ENCODE measurements around the gene TUBB4A. TPM values are rescaled to one million over a fixed set of nuclear protein-coding genes. Genes with fewer than 3 reads are reported as not detected.
"Not testable (repeated sequence)": the region's sequence is repeated elsewhere in the genome, so short reads cannot be mapped to it uniquely, and the experiment has no call there.

The TUBB4A gene
- total RNA-seq, 1 experiment from 2014 or later: 18.5 TPM

DNA sequence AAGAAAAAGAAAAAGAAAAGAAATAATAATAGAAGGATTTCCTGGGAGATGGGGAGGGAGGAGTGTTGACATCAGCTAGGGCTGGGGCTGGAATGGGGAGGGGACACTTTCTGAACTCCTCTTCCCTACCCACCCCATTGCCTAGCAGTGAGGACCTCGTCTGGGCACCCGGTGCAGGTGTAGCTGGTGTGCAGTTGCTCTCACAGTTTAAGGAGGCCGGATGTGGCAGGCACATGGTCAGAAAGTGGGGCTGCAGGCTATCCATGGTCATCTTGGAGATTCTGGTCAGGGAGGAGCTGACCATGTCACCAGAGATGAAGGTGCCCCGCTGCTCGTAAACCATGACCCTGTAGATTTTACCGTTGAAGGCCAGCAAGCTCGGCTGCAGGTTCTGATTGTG is 8.5 kb upstream of the TUBB4A start (continued):
- TF ChIP-seq RELA (CRISPR knock-in tag; IDR thresholded peaks at IDR 0.05; ENCODE audit: borderline replicate concordance): no peak
- TF ChIP-seq, protein P1, sequence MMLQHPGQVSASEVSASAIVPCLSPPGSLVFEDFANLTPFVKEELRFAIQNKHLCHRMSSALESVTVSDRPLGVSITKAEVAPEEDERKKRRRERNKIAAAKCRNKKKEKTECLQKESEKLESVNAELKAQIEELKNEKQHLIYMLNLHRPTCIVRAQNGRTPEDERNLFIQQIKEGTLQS (CRISPR knock-in tag; conservative IDR thresholded peaks at IDR 0.05): no peak
- TF ChIP-seq RORB (CRISPR knock-in tag; IDR thresholded peaks at IDR 0.05): no peak

DNA sequence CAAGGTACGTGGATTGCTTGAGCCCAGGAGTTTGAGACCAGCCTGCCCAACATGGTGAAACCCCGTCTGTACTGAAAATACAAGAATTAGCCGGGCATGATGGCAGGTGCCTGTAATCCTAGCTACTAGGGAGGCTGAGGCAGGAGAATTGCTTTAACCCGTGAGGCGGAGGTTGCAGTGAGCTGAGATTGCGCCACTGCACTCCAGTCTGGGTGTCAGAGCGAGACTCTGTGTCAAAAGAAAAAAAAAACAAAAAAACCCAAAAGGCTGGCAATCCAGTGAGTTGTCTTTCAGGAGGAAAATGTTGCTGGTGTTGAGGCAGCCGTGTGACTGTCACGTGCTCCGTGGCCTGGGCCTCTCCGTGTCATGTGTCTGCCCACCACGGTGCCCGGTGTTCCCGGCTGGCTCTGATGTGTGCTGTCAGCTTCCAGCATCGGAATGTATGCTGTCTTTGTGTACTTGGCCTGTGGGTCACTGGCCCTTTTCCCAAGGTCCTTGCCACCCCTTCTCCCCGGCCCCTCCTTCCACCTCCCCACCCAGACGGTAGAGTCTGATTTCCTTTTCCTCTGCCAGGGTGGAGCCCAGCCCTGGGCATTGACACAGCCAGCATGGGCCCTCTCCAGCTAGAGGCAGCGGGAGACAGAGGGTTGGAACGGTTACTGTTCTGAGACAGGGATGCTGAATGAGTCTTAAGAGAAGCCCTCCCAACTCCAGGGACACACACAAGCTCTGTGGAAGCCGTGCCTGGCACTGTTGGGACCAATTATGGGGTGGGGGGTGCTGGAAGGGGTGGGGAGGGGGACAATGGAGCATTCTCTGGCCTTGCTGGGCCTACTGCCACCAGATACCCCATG is 7.2 kb upstream of the TUBB4A start:
- H3K4me1 Mint-ChIP-seq: no peaks in the 10 kb centered on the region
- H3K4me3 Mint-ChIP-seq: no peak overlapping the region
- H3K27ac Mint-ChIP-seq: no peak overlapping the region
- H3K36me3 Mint-ChIP-seq: no peaks in the 10 kb centered on the region
- ATAC-seq (no peak), DNase-seq (ENCODE audit: low spot score) (no peak)
- TF ChIP-seq ETV6 (CRISPR knock-in tag; IDR thresholded peaks at IDR 0.05): no peak
- no peak for TF ChIP-seq ERG (CRISPR knock-in tag; IDR thresholded peaks at IDR 0.05)
- no peak for TF ChIP-seq FOXK1 (CRISPR knock-in tag; IDR thresholded peaks at IDR 0.05)
- TF ChIP-seq, protein P2, sequence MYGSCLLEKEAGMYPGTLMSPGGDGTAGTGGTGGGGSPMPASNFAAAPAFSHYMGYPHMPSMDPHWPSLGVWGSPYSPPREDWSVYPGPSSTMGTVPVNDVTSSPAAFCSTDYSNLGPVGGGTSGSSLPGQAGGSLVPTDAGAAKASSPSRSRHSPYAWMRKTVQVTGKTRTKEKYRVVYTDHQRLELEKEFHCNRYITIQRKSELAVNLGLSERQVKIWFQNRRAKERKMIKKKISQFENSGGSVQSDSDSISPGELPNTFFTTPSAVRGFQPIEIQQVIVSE (CRISPR knock-in tag; IDR thresholded peaks at IDR 0.05; ENCODE audit: borderline replicate concordance): no peak
- TF ChIP-seq GABPB1 (CRISPR knock-in tag; IDR thresholded peaks at IDR 0.05): peak; percentile 73
- no peaks in the 10 kb centered on the region for H3K9me3 Mint-ChIP-seq
- ChIA-PET POLR2A (no interaction called here), CTCF (no interaction called here)
- peaks cover 1% of the 10 kb centered on the region; the same call in 1 of the 2 replicates for H3K27me3 Mint-ChIP-seq (ENCODE audit: low read depth)

DNA sequence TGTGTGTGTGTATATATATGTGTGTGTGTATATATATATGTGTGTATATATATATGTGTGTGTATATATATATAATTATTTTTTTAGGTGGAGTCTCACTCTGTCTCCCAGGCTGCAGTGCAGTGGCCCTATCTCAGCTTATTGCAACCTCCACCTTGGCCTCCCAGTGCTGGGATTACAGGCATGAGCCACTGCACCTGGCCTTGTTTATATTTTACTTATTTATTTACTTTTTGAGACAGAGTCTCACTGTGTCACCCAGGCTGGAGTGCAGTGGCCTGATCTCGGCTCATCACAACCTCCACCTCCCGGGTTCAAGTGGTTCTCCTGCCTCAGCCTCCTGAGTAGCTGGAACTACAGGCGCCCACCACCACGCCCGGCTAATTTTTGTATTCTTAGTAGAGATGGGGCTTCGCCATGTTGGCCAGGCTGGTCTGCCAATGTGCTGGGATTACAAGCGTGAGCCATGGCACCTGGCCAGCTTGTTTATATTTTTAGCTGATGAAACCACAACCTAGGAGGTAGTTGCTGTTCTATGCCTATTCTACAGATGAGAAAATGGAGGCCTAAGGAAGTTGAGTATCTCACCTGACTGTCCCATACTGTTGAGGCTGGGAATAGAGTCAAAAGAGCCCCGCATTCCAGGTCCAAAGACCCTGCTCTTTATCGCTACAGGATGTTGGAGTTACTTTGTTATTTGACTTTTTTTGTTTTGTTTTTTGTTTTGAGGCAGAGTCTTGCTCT is 6.1 kb upstream of the TUBB4A start:
- H3K27me3 Mint-ChIP-seq (ENCODE audit: low read depth); H3K4me3 Mint-ChIP-seq; CTCF ChIA-PET; ATAC-seq; H3K9me3 Mint-ChIP-seq; H3K27ac Mint-ChIP-seq; DNase-seq (ENCODE audit: low spot score); POLR2A ChIA-PET; H3K4me1 Mint-ChIP-seq; H3K36me3 Mint-ChIP-seq: not testable (repeated sequence)

- no peak for DNase-seq (ENCODE audit: low spot score)
- CTCF ChIA-PET: interaction anchor here (0.7 to 1.8 kb wide), 5 partner anchors 13 to 360 kb away, joined by 3 to 7 read pairs (median 5); partner anchors contain the start of gene DENND1C
Observed at GRCh38 chr19:6503407-6504201, 1.5 kb upstream of the TUBB4A start.

More at GRCh38 chr19:6503407-6504201, 1.5 kb upstream of the TUBB4A start:
- no peak for ATAC-seq
- peak overlapping the region; percentile 32 for H3K4me3 Mint-ChIP-seq
- no peaks in the 10 kb centered on the region for H3K9me3 Mint-ChIP-seq
- H3K27me3 Mint-ChIP-seq (ENCODE audit: low read depth): peaks cover 31% of the 10 kb centered on the region
- H3K4me1 Mint-ChIP-seq: peaks cover 6% of the 10 kb centered on the region
- TF ChIP-seq RELA (CRISPR knock-in tag; IDR thresholded peaks at IDR 0.05; ENCODE audit: borderline replicate concordance) (no peak), GTF2I (CRISPR knock-in tag; conservative IDR thresholded peaks at IDR 0.05) (no peak), PREB (CRISPR knock-in tag; IDR thresholded peaks at IDR 0.05; ENCODE audit: borderline replicate concordance) (no peak), SOX15 (CRISPR knock-in tag; IDR thresholded peaks at IDR 0.05) (no peak), NR1H2 (CRISPR knock-in tag; IDR thresholded peaks at IDR 0.05) (no peak), ZNF396 (CRISPR knock-in tag; IDR thresholded peaks at IDR 0.05; ENCODE audit: borderline replicate concordance) (no peak), ZBTB21 (CRISPR knock-in tag; IDR thresholded peaks at IDR 0.05; ENCODE audit: borderline replicate concordance) (no peak), IRF1 (CRISPR knock-in tag; IDR thresholded peaks at IDR 0.05) (no peak), IRF2 (CRISPR knock-in tag; IDR thresholded peaks at IDR 0.05; ENCODE audit: borderline replicate concordance, low read depth) (no peak), NR2C2 (CRISPR knock-in tag; IDR thresholded peaks at IDR 0.05) (no peak), FOXP4 (CRISPR knock-in tag; IDR thresholded peaks at IDR 0.05) (no peak)
- TF ChIP-seq, protein P2 (CRISPR knock-in tag; IDR thresholded peaks at IDR 0.05; ENCODE audit: borderline replicate concordance): no peak
- H3K36me3 Mint-ChIP-seq: no peaks in the 10 kb centered on the region
- no peak overlapping the region for H3K27ac Mint-ChIP-seq
- POLR2A ChIA-PET: interaction anchor here (0.7 kb wide), 1 partner anchor 1126 kb away, joined by 8 read pairs; the partner anchor contains the start of genes PET100 and XAB2
